Nucleus accumbens (tissue), 56 donors: ENCODE measurements around the gene KCNQ4.

ENCODE experiments used
- DNase-seq, 56 donors: peaks; one replicate each; lab custom pipeline; 2025; lab: John Stamatoyannopoulos, UW

The KCNQ4 gene

DNA sequence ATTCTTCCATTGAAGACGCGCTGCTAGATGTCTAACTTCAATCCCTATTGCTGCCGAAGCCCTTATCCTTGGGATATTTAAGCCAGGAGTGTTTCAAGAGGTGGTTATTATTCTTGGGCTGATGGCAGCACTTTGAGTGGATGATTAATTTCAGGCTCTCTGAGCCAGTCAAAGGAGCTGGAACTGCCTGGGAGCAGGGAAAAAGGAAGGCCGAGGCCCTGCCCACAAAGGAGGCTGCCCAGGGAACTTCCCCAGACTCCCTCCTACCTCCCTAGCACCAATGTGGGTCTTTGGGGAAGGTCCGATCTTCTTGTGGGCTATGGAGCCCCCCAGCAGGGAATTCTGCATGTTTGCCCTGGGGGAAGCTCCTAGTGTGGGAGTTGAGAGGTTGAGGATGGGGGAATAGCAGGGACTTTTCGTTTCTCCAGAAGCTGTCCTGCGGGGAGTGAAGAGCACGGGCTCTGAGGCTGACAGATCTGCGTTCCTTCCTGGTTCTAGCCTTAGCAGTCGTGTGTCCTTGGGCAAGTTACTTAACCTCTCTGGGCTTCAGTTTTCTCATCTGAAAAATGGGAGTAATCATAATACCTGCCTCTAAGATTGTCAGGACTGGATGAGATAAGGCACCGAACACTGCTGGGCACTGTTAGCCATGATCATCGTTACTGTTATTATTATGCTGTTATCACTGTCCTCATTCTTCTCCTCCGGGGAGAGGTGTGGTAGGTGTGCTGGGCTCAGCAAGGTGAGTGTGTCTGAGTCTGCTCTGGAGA is 6.3 kb downstream of the KCNQ4 start:
- DNase-seq: no peak

DNA sequence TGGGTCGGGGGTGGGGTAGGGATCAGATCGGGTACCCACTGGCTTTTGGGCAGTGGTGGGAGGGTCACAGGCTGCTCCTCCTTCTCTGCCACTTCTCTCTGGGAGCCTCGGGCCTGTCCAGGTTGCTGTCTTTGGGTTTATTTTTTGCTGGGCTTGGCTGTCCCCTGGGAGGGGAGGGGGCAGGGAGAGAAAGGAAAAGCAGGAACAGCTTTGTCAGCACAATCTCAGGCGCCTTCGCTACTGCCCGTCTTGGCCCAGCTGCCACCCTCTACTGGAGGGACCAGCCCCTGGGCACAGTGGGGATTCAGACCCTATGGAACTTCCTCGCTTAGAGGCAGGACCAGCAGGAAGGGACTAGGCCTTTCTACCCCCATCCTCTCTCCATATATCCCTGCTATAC is 8.4 kb downstream of the KCNQ4 start:
- no peak for DNase-seq

DNA sequence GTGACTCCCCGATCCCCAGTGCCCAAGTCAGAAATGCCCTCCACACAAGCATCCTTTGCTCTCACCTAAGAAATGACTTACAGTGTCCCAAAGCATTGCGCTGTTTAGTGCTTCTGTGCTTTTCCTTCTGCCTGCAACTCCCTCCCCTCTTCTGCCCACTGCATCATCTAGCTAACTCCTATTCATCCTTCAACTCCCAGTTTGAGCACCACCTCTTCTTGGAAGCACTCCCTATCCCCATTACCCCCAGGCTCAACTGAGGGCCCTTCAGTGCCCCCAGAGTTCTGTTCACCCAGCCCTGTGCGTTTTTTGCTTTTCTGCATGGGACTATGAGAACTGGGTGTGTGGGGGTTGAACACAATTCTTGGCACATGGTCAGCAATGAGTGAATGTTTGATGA is 10.0 kb downstream of the KCNQ4 start:
- DNase-seq: no peak

DNA sequence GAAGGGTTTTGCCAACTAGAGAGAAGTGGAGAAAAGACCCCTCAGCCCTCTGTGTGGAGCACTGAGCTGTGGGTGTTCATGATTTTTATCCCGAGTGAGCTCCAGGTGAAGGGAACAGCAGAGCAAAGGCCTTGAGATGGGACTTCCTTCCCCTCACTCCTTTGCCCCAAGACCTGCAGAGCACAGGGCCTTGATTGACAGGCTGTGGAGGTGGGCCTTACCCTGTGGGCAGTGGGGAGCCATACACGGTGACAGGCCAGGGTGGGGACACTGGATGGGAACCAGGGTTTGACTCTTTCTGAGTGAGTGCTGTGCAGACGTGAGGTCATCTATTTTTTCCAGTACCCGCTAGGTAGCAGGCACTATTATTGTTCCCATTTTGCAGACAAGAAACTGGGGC is 10.5 kb downstream of the KCNQ4 start:
- no peak for DNase-seq

DNA sequence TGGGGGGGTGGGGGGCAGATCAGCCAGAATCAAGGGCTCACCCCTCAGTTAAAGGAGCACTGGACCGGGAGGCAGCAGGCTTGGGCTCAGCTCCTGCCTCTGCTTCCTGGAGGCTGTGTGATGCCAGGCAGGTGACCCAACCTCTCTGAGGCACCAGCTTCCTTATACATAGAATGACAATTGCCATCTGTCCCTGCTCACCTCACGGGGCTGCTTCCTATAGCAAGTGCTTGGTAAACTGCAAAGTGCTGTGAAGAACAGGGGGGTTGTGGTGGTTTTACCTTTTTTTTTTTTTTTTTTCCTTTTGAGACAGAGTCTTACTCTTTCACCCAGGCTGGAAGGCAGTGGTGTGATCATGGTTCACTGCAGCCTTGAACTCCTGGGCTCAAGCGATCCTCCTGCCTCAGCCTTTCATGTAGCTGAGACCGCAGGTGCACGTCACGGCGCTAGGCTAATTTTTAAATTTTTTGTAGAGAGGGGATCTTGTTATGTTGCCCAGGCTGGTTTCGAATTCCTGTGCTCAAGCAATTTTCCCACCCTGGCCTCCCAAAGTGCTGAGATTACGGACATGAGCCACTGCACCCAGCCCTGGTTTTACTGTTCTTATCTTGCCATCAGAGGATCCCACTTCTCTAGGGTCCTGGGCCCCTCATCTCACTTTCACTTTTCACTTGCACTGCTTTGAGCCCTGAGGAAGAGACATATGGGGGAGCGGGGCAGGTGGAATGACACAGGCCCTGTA is 11.6 kb downstream of the KCNQ4 start:
- no peak for DNase-seq

DNA sequence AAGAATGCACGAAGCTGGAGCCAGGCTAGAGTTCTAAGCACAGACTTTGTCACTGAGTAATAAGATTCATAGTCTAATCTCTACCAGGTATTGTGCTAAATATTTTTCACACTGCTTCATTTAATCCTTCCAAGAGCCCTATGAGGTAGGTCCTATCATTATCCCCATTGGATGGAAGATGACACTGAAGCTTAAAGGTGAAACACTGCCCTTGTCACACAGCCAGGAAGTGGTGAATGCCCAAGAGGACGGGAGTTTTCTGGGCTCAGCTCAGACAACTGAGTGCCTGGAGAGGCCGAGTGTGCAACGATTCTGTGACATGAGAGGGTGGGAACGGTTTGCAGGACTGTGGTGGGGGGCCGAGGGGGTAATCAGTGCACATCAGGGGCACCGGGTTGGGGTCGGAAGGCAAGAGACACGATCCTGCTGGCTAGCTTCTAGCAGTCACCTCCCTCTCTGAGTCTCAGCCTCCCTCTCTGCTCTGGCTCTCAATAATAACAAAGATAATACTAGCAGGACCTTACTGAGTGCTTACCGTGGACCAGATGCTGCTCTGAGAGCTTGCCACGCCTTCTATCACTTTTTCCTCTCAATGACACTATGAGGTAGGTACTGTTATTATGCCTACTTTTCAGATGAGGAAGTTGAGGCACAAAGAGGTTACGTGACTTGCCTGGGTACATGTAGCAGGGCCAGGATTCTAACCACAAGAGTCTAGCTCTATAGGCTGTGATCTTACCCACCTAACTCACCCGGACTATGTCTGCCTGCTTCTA is 12.4 kb downstream of the KCNQ4 start:
- no peak for DNase-seq

DNA sequence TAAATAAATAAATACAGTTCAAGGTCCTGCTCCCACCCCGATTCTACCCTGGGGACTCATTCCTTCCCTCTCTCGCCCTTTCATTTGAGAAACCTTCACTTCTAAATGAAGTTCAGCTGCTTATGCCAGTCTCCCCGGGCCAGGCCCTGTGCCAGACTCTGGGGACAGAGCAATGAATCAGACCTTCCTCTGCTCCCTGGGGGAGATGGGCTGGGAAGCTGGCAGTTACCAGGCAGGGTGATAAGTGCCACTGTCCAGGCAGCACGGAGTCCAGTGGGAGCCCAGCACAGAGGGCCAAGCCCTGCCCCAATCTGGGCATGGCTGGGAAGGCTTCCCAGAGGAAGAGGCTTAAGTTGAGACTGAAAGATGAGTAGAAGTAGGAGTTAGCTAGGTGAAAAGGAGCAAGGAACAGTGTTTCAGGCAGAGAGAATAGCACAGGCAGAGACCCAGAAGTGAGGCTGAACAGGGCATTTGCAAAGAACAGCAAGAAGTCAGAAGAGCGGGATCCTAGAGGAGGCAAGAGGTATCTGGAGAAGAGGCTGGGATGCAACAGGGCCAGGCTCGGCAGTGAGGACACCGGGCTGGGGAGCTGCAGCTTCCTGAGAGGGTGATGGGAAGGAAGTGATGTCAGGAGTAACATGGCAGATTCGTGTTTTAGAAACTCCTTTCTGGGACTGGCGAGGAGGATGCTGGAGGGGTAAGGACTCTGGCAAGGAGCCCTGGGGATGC is 13.5 kb downstream of the KCNQ4 start:
- DNase-seq: peak in 2 of 56 donors; percentile 8 to 25

DNA sequence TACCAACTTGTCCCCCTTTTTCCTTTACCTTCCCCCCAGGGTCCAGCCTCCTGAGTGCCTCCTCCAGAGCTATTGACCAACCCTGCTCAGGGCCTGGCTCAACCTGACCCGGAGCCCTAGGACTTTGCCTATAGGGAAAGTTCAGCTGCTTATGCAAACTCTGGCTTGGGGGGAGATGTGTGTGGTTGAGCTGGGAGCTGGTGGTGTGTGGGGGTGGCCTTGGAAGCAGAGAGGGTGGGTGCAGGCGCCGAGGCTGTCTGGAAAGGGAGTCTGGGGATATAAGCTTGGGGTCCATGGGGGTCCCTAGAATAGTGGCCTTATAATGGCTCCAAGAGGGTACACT is 14.1 kb downstream of the KCNQ4 start:
- no peak for DNase-seq

DNA sequence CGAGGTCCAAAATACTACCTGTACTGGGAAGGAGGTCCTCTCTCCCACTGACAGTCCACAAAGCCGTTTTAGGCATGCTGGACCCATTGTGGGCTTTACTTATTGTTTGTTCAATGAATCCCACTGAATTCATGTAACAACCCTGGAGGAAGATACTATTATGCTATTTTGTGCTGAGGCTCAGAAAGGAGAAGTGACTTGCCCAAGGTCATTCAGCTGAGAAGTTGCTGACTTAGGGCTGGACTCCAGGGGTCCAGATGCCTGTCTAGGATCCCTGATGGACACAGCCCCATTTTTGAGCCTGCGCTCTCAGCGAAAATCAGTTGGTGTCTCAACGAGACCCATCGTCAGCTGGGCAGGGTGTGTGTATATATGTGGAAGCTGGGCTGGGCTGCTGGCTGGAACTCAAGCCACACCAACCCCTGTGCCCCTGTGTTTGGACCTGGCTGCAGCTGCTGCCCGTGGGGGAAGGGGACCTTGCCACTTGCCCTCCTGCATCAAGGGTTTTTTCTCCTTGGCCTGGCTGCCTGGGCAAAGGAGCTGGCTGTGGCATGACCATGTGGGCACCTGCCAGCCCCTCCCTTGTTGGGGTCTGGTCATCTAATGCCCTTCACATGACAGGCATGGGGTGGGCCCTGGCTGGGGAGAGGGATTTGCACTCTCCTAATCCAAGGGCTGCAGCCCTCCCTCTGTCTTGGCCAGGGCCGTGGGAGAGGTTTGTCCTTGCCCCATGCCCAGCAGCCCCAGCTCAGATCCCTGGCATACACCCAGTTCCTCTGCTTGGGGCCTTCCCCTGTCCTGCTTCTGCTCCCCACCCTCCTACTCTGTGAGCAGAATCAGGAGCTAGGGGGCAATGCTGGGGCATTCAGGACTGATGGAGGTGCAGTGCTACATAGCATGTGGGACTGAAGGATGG is 15.0 kb downstream of the KCNQ4 start:
- peak in 4 of 56 donors; percentile 9 to 29 (median 18) for DNase-seq

DNA sequence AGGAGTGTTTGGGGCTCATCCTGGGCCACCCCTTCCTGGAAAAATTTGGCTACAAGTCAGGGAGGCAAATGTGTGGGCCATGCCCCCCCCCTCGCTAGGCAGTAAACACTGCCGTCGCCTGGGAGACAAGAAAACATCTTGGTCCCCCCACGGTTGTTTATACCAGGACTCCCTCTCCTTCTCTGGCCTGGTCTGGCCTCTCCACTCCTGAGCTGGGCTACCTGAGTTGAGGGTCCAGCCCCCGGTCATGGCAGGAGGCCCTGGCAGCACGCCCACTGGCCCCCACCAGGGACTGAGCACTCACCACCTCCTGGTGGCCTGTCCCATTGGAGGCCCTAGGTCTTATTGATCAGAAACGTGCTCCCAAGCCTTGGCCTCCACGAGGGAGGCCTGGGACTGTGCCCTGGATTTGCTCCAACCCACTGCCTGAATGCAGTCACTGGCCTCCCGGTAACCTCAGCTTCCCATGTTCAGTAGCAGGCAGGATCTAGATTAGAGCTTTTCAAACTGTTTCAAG is 15.8 kb downstream of the KCNQ4 start:
- DNase-seq: peak in 3 of 56 donors; percentile 13 to 18 (median 16)

DNA sequence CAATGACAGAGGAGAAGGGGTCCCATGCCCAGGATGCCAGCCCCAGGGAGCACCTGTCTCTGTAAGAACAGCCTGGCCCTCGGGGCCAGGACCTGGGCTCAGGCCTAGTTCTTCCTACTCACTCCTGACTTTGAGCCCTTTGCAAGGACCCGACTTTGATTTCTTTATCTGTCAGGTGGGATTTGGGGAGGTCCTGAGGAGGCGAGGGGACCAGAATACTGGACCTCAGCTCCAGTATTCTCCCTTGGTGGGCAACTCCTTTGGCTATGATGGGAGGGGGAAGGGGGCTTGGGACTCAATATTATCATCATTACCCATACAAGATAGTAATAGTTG is 18.1 kb downstream of the KCNQ4 start:
- DNase-seq: no peak

DNA sequence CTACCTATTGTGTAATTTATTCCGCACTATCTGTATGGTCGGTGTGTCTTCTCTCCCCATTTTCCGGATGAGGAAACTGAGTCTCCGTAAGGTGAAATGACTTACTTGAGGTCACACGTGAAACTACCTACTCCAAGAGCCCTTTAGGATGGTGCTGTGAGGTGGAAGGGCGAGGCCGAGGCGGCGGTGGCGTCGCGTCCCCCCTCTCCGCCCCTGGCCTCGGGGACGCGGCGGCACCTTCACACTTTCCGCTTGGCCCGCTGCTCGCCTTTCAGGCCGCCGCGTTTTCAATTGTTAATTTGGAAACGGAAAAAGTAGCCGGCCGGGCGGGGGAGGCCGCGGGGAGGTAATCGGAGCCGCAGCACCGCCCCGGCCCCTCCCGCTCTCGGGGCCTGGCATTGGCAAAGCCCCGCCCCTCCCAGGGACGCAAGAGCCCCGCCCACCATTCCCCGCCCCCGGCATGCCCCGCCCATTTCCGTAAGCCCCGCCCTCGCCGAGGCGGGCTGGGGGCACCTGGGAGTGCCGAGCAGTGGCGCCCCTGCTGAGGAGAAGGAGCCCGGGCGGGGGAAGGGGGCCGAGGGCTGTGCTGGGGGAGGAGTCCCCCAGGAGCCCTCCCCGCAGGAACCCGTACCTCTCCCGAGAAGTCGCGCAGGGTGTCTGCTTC is 18.6 kb downstream of the KCNQ4 start:
- peak in 29 of 56 donors; percentile 2 to 68 (median 23) for DNase-seq

DNA sequence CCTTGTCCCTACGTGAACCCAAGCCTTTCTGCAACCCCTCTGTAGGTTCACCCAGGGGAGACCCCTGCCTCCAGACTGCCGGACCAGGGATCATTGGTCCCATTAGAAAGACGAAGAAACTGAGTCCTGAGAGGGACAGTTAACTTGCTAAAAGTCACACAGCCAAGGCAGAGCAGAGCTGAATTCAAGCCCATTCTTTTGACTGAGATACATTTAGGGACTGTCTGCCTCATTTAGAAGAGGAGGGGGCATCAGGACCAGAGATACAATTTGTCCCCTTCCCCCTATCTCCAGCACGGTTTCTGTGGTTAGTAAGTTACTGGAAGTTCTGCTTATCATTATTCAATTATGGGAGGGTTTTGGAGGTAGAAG is 19.1 kb downstream of the KCNQ4 start:
- no peak for DNase-seq

DNA sequence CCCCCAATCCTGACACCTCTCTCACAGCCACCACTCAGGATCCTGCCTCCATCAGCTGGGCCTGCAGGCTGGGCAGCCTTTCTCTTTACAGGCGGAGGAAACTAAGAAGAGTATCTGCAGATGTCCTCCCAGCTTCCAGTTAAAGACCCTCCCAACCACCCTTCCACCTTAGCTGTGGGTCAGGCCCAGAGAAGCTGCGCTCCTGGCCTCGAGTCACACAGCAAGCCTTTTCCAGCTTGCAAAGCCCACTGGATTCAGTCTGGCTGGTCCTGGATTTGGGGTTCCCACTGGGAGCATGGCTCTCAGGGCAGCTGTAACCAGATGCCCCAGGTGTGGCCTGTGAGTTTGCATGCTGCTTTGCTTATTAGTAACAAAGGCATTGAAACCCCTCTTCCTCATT is 19.9 kb downstream of the KCNQ4 start:
- DNase-seq: no peak

DNA sequence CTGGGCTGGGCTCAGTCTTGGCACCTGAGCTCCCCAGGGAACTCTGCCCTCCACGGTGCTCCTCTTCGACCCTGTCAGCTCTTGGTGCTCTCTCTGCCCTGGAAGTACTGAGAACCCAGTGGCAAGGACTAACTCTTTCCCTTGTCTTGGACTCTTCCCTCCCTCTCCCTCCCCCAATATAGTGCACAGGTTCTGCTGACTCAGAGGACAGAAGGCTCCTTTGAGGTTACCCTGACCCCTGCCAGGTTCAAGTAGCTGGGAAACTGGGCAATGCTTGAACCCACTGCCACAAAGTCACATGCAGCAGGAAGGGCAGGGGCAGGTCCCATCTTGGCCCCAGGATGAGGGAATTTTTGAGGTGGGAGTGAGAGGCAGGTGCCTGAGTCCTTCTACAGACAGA is 20.3 kb downstream of the KCNQ4 start:
- no peak for DNase-seq

DNA sequence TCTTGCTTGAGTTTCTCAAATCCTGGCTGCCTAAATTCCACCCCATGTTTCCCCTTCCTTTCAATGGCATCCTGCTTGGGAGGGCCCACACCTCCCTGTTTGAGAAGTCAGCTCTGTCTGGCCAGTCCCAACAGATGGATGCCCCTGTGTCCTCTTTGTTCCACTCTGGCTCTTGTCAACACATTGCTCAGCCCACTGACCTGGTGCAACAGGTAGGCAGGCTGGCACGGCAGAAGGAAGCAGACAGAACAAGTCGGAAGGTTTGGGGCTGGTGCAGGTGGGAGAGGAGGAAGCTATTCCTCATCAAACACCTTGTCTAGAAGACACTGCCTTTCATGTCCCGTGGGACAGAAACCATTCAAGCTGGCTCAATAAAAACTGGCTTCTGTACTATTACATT is 22.7 kb downstream of the KCNQ4 start:
- no peak for DNase-seq

DNA sequence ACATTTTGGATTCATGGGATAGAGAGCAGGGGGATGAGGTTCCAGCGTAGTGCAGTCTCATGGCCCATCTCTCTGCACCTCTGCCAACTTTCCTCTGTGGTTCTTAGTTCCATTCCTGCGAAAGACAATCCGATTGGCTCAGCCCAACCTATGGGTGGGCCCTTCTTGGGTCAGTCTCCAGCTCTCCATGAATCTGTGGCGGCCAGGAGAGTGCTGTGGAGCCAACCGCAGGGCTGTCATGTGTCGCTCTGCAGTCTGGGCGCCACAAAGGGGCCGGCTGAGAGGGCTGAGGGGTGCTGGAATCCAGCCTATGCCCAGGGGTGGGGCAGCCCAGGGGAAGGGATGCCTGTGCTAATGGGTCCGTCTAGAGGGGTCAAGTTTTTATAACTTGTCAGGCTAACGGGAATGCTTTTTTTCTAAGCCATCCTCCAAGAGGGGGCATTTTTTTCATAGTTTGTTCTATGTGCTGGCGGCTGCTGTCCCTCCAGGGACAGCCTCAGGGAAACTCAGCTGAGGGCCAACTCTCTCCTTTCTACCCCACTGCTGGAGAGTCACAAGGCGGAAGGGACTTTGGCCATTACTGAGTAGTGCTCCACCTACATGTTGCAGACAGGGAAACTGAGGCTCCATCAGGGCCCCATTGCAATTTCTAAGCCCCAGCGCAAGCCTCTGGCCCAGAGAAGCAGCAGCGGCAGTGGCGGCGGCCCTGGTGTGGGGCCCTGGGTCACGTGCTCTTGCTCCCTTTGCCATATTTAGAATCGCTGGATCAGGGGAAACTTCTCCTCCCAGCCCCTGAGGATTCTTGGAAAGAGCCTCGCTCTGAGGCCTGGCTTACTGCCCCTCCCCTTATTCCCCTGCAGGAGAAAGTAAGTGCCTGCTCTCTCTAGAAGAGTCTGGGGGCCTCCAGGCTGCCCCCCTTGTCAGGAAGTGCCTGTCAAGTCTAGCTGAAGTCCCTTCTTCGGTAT is 23.4 kb downstream of the KCNQ4 start:
- DNase-seq: no peak

DNA sequence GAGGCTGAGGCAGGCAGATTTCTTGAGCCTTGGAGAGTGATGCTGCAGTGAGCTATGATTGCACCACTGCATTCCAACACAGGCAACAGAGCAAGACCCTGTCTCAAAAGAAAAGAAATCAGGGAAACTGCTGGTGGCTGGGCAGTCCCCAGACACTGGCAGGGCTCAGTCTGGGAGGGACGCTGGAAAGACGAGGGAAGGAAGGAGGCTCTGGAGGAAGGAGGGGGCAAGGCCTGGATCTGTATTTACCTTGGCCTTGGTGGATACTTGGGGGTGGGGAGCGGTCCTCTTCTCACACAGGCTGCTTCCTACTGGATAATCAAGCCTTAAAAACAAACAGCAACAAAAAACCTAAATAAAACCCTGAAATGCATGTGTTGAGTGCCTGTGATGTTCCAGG is 24.4 kb downstream of the KCNQ4 start:
- DNase-seq: no peak
